GM12864 (cell line): ENCODE data around the gene PACRG.

Experiments used
- DNase-seq: peaks from one replicate; pipeline ENCODE4 v3.0.0-alpha.2; 2011; ENCODE audit warnings: low read depth
- H3K4me3 ChIP-seq: 2 replicates; pipeline ENCODE4 v1.5.1; 2011; ENCODE audit warnings: mild to moderate bottlenecking, low read depth, low read length, control low read depth
- CTCF ChIP-seq: IDR thresholded peaks from 2 replicates; pipeline ENCODE4 v1.5.1; 2011; ENCODE audit warnings: low read depth, mild to moderate bottlenecking, moderate library complexity, low read length, control low read depth, inconsistent platforms; ENCODE audit errors: missing control alignments

The PACRG gene

DNA sequence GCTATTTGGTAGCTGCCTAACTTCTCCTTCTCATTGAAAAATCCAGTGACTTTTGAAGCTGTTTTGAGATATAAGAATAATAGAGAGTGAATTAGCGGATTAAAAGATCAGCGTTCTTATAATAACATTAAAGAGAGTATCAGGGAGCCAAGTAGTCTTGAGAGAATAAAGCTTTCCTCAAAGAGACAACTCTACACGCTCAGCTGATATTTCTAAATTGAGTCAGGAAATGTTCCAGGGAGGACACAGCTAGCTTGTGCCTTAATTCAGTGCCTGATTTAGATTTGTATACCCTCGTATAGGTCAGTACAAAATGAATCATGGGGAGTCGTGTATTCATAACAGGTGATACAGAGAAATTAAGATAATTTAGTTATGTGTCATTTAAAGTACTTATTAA lies 611.7 kb downstream of the PACRG start:
- TF ChIP-seq CTCF, result no peak
- no peak for DNase-seq
- H3K4me3 ChIP-seq, result no peak overlapping the region

GRCh38 chr6:163340201-163340887 lies 612.6 kb downstream of the PACRG start:
- TF ChIP-seq CTCF, result no peak
- H3K4me3 ChIP-seq, result no peak overlapping the region
- no peak for DNase-seq

DNA sequence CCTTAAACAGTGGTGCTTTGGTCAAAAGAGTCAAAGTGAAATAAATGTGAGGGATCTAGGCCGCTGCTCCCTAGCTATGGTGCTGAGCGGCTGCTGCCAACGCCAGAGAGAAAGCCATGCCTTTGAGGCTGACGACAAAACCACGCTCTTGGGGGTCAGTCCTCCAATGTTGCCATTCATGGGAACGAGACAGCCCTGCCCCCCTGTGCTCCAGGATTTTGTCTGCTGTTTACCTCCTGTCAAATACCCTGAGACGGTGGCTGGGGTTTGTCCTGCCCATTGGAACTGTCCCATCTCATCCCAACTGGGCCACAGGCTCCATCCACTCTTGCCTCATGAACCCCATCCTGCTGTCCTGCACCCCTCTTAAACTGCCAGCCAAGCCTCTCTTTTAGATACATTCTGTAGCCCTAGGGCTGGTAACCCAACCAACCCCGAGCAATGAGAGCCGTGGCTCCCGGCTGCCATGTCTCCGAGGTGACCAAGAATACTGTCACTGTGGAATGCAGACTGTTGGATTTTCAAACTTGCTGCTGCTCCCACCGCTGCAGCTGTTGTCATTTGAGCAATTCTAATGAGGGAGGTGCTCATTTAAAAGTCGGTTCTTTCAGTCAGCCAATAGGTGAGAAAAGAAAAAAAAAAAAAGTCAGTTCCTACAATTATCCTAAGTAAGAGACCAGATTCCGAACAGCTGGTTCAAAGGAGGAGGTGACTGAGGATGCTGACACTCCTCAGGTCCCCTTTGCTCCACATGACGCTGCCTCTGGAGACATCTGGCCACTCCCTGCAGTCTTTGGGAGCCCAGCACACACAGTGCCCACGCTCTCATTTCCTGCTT lies 613.7 kb downstream of the PACRG start:
- DNase-seq, result no peak
- TF ChIP-seq CTCF, result no peak
- H3K4me3 ChIP-seq, result no peak overlapping the region

DNA sequence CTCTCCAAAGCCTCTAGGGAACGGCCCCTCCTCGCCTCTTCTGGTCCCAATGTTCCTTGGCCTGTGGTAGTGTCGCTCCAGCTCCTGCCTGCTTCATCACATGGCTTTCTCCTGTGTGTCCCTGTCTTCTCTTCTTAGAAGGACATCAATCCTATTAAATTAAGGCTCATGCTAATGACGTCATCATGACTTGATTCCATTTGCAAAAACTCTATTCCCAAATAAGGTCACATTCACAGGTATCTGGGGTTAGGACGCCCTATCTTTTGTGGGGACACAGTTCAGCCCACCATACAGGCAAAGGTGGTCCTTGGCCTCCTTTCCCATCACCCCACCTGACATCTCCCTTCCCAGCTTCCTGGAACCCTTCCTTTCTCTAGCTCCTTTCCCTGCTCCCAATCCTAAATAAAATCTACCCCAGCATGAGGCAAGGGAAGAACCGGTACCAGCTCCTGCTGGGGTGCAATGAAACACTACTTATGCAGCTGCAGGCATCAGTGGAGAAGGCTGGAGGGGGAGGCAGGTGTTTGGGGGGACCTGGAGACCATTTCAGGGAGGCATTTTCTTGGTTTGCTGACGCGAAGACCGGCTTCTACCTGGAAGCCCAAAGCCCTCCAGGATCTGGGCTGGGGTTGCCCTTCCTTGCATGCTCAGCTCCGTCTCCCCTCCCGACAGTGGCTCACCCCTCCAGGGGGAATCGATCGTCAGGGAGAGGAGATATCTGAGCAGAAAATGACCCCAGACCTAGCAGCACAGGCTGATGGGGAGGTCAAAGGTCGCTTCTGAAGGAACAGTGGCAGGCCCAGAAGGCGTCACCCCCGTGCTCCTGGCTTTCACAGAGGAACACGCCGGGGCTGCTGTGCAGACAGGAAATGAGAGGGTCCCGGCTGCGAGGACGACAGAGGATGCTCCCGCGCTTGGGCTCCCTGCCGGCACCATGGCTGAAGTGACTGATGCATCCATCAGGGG lies 615.1 kb downstream of the PACRG start:
- no peak for TF ChIP-seq CTCF
- no peak for DNase-seq

DNA sequence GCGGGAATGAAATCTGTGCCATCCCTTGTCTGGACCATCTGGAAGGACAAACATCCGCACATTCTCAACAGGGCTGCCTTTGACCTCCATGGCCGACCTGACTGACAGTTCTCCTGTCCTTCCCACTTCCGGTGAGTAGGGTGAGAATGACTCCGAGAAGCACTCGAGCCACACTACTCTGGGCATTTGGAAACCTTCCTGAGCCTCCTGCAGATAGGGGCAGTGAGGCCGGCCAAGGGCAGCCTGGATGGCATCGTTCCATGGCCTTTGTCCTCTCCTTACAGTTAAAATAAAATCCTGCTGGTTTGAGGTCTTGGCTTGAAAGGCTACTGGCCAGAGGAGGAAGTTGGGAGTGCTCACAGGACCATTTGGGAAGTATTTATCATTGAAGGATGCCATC lies 615.8 kb downstream of the PACRG start:
- TF ChIP-seq CTCF, result no peak
- no peak overlapping the region for H3K4me3 ChIP-seq

More for the DNA sequence above, 615.1 kb downstream of the PACRG start:
- H3K4me3 ChIP-seq, result no peak overlapping the region

GRCh38 chr6:163344411-163344810 lies 616.6 kb downstream of the PACRG start:
- DNase-seq, result no peak
- TF ChIP-seq CTCF, result no peak
- H3K4me3 ChIP-seq, result no peak overlapping the region

More for the DNA sequence above, 615.8 kb downstream of the PACRG start:
- no peak for DNase-seq
